Left colon (tissue), 2 donors: Measurements from ENCODE around the gene INS. TPM values are rescaled to one million over a fixed set of nuclear protein-coding genes. Genes with fewer than 3 reads are reported as not detected.

Experiments used
- ATAC-seq: fragments of 200-7000 bp; cut with Tn5 transposase; one replicate; pipeline ENCODE4 v1.9.1; 2020; ENCODE audit warnings: mild to moderate bottlenecking, moderate library complexity
- DNase-seq, 2 donors: peaks; one replicate each; pipeline ENCODE4 v3.0.0-alpha.2; 2020
- intact Hi-C, 2 donors: fragments of 100-400 bp; cut with DNase I in 1 of 2; cut with micrococcal nuclease in 1 of 2; formaldehyde crosslinking; loops; one replicate each; pipeline versions ENCODE4 v1.11.2 to v1.14.0; 2022; cut with DNase I, micrococcal nuclease
- total RNA-seq, 2 donors: library from RNA; stranded (reverse); fragmentation: NEBNext Ultra II Directional; extraction: Animal tissue kit (Norgen Biotek cat#: 25700); gene quantifications; one replicate each; pipeline ENCODE4 v1.2.1, GENCODE V29; 2021
- donor health status: DM: no; HTN: no; CAD: no.
- donor health status: DM: yes; HTN: yes; CAD: no.

Gene INS
- total RNA-seq, 2 donors from 2014 or later, result 1.3 TPM; not detected in 1

DNA sequence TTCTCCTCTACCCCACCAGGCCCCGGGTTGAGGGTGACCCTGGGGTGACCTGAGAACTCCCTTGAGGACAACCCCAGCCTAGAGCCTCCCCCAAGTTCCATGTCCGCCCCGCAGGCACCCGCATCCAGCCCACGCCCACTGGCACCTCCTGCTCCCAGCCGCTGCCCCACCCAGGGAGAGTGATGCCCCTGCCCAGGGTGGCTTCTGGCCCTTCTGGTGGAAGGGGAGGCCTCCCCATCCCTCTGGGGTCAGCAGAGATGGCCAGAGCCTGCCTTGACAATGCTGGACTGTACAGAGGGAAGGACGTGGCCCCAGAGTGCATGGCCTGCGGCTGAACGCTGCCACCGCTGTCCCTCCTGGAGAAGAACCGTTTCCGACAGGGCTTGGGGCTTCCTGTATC is 11.7 kb upstream of the INS start:
- ATAC-seq, result no peak
- intact Hi-C loops, result no loop called here
- no peak for DNase-seq

DNA sequence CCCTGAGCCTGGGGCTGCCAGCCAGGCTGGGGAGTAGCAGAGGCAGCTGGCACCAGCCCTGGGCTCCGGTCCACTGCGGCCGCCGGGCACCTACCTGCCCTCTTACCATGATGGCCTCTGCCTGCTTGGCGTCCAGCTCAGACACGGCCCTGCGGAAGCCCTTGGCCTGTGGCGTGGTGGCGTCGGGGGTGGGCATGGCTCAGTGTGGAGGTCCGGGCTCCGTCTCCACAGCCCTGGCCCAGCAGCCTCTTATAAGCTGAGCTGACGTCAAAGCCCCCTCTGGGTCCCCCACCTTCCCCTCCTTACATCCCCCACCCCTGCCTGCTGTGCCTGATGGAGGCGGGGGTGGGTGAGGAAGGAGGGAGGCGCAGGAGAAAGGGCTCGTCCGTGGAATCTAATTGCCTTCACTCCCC is 10.6 kb upstream of the INS start, which contains the start of gene TH:
TSS of gene TH (minus strand) at position 225 of the 413 bp plus-strand sequence. CDS start at position 196, 29 bp downstream.
- ATAC-seq (no peak), DNase-seq (no peak)
- intact Hi-C loops, result no loop called here

DNA sequence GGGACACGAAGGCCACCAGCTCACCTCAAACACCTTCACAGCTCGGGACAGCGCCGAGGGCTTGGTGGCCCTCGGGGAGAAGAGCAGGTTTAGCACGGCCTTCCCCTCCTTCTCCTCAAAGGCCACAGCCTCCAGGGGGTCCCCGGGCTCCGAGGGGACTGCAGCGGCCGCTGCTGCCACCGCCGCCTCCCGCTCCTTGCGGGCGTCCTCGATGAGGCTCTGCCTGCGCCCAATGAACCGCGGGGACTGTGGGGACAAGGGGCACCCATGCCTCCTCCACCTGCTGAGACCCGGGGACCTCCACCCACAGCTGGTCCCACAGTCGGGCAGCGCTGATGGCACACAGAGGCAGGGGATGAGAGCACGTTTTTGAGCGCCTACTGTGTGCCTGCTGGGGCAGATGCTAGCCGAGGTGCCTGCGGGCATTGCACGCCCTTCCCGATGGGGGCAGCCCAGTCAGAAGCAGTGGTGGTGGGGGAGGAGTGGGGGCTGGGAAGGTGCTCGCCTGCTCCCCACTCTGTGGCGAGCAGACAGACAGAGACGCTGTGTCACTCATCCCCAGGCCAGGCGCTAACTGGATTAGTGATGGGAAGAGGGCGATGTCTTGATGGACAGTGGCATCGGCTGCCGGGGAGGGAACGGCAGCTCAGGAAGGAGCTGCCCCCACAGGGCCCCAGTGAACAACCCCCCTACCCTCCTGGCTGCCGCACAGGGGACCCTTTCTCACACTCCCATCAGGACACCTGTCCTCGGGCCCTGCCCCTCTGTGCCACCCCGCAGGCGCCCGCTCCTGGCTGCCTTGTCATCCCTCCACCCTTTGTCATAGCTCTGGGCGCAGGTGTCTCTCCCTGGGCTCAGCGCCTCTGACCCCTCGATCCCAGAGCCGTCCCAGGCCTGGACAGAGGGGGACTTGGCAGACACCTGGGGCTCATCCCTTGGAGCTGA is 8.9 kb upstream of the INS start:
- intact Hi-C loops, result no loop called here
- DNase-seq (no peak), ATAC-seq (no peak)

DNA sequence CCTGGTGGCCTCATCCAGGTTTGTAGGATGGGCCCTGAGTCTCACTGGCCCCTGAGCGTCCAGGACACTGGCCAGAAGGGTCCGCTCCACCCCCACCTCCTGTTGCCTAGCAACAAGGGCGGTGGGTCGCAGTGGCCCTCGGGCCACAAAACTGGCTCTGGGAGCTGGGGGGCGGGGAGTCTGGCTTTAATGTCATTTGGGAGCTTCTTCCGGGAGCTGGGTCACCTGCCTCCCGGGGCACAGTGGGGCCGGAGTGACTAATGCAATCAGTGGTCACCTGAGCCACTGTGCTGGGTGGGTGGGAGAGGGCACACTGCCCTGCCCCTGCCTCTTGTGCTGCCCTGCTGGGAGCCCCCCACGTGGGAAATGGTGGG is 8.0 kb upstream of the INS start:
- ATAC-seq (no peak), DNase-seq (no peak)
- intact Hi-C loops, result no loop called here

DNA sequence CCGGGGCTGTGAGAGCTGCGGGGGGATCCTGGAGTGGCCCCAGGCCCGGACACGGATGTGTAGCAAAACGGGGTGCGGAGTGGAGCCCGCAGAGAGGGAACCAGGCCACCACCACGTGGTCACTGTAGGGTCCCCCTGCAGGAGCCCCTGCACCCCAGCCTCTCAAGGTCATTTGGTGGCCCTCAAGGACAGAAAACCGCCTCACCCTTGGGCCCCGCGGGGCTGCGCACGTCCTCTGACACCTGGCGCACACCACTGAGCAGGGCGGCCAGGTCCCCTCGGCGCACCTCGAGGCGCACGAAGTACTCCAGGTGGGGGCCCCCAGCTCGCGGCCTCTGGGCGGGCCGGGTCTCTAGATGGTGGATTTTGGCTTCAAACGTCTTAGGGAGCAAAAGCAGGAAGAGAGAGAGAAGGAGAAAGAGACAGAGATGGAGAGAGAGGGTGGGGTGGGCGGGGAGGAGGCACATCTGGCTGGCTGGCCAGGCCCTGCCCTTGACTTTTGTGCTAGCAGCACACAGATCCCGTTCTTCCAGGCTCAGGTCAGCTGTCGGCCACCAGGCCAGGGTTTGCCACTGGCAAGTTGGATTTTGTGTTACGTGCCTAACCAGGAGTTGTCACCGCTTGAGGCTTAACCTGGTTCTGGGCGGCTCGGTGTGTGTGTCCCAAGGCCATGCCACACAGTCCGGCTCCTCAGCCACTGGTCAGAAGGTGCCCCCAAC is 7.4 kb upstream of the INS start:
- ATAC-seq, result no peak
- no peak for DNase-seq
- intact Hi-C loops, result no loop called here

DNA sequence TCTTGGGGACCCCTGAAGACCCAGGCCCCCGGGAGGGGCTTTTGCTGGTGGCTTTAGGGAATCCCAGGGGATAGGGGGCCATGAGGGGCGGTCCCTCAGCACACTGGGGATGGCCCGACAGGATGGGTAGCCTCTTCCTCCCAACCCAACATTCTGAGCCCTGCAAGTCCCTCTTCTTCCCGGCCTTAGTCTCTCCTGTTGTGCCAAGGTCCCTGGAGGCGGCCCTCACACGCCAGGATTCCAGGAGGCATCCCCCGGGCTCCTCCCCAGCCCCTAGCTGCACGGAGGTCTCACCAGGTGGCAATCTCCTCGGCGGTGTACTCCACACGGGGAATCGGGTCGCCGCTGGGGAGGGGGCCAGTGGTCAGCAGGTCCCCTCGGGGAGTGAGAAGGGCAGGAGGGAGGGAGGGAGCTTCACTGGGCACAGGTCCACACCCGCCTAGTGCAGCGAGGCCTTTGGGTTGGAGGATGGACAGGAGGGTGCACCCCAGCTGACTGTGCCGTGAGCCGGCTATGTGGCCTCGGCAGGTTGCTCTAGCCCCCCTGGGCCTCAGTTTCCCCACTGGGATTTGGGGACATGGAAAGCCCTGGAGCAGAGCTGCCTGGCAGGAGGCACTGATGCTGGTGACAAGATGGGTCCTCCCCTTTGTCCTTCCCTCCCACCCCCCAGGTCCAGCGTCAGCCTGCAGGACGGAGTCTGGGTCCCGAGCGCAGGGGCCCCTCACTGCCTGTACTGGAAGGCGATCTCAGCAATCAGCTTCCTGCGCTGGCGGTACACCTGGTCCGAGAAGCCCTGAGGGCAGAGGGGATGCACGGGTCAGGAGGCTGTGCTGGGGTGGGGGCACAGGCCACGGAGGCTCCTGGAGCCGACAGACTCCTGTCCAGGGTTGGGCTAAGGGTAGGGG is 6.4 kb upstream of the INS start:
- DNase-seq, result no peak
- intact Hi-C loops, result no loop called here
- no peak for ATAC-seq

DNA sequence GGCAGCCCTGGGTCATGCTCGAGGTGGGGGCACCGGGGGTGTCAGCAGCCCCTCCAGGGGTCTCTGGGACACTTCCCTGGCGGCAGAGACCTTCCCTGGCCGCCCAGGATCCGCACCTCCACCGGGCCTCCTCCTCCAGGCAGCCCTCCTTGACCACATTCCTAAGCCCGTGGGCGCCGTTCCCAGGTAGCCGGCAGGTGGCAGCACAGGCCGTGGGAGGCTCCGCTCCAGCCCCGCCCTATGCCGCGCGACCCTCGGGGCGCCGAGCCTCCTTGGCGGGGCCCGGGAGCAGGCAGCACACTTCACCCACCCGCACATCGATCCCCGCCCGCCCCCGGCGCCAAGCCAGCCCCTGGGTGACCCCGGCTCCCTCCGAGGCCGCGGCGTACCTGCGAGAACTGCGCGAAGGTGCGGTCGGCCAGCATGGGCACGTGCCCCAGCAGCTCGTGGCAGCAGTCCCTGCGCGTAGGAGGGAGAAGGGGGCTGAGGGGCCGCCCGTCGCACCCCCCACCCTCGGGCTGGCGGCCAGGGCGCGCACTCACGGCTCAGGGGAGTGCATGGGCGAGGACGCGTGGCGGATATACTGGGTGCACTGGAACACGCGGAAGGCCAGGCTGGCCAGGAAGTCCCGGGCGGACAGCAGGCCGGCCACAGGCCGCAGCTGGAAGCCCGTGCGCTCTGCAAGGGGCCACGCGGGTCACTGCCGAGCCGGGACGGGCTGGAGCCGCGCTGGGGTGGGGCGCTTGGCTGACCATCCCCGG is 5.3 kb upstream of the INS start:
- intact Hi-C loops, result no loop called here
- peak; percentile 77 for ATAC-seq
- DNase-seq, result peak in 1 of 2 donors; percentile 49

DNA sequence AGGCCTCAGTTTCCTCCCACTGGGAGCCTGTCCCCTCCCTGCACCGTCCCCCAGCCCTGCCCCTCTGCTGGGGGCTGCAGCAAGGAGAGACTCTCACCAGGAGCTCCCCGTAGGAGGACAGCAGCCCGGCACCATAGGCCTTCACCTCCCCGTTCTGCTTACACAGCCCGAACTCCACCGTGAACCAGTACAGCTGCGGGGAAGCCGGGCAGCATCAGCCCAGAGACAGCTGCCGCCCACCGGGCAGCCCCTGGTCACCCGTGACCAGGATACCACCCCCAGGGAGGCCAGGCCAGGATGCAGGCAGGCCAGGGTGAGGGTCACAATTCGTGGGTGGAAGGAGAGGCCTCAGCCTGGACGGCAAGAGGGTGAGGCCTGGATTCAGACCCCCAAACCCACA is 4.6 kb upstream of the INS start:
- DNase-seq, result no peak
- intact Hi-C loops, result no loop called here
- no peak for ATAC-seq

DNA sequence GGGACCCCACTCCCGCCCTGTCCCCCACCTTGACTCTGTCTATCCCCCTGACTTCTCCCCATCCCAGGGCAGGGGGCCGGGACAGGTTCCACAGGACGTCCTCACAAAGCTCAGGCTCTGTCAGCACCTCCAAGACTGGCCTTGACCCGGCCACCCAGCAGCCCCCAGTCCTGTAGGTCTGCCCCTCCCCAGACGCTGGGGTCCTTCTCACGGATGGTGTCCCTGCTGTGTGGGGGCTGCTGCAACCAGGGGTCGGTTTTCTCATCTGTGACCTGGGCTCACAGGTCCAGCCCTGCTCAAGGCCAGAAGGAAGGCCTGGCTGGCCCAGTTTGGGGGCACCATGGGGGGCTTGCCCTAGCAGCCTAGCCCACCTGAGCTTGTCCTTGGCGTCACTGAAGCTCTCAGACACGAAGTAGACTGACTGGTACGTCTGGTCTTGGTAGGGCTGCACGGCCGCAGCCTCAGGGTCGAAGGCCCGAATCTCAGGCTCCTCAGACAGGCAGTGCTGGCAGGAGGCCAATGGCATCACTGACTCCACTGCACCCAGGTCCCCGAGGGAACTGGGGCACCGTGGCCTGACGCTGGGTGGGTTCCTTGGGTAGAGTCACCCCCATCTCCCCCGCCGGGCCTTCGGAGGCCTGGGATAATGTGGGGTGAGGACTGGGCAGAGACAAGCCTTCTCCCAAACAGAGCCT is 4.0 kb upstream of the INS start:
- DNase-seq, result peak in 1 of 2 donors; percentile 21
- intact Hi-C loops, result no loop called here
- no peak for ATAC-seq

DNA sequence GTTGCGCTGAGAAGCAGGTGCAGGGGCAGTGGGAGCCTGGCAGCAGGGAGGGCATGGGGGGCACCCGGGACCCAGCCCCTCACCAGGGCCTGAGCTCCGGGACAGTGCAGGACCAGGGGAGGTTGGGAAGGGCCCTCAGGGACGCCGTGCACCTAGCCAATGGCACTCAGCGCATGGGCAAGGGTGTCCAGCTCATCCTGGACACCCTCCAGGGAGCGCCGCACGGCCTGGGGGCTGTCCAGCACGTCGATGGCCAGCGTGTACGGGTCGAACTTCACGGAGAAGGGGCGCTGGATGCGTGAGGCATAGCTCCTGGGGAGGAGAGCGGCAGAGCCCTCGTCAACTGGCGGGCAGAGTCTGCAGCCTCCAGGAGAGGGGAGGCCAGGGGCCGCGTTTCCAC is 3.1 kb upstream of the INS start:
- intact Hi-C loops, result no loop called here
- ATAC-seq (no peak), DNase-seq (no peak)

DNA sequence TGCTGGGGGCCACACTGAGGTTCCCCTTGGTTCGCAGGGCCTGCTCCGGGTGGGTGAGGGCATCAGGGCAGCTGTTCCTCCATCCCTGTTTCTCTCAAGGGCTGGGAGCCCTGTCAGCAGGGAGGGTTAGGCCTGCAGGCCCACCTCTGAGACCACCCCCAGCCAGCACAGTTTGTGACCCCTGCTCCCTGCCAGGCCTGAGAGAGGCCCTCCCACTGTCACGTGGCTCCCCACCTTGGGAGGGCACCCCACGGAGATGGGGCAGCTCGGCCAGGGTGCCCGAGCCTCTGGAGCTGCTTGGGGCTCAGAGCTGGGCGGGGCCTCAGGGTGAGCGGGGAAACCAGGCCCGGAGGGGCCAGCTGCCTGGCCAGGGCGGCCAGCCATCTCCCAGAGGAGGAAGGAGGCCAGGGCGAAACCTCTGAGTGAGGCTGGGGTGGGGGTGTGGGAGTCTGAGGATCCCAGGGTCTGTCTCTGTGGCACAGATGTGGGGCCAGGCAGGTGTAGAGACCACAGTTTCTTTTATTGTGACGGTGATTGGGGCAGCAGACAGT is 2.5 kb upstream of the INS start:
- intact Hi-C loops, result no loop called here
- ATAC-seq, result no peak
- no peak for DNase-seq

DNA sequence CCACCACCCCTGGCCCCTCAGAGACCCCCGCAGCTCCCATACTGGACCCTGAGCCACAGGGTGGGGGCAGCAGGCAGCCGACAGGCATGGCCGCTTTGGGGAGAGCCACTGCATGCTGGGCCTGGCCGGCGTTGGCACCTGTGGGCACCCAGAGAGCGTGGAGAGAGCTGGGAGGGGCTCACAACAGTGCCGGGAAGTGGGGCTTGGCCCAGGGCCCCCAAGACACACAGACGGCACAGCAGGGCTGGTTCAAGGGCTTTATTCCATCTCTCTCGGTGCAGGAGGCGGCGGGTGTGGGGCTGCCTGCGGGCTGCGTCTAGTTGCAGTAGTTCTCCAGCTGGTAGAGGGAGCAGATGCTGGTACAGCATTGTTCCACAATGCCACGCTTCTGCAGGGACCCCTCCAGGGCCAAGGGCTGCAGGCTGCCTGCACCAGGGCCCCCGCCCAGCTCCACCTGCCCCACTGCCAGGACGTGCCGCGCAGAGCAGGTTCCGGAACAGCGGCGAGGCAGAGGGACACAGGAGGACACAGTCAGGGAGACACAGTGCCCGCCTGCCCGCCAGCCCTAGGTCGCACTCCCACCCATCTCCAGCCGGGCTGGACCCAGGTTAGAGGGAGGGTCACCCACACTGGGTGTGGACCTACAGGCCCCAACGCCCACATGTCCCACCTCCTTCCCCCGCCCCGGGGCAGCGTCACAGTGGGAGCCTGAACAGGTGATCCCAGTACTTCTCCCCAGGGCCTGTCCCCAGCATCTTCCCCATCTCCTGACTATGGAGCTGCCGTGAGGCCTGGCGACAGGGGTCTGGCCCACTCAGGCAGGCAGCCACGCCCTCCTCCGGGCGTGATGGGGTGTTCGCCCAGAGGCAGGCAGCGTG is 1.2 kb downstream of the INS start:
- intact Hi-C loops, result loop anchor here in 1 of 2 donors (10.0 kb wide), 1 partner anchor 325 kb away; the partner anchor contains the start of genes SYT8 and TNNI2

DNA sequence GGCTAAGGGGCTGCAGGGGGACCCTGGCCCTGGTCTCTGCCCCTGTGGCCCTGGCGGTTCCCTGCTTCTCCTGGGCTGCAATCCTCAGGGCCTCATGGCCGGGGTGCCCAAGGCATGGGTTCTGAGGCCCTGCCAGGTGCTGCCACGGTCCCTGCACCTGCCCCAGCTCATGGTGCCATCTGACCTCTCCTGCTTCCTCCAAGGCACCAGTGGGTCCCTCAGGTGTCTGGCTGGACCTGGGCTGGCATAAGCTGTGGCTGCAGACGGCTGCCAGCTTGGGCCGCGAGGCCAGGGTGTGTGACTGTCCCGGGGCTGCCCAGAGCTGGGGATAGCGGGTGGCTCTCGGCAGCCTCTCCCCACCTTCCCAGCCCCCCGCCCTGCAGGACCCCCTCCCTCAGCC is 2.0 kb downstream of the INS start:
- intact Hi-C loops, result loop anchor here in 1 of 2 donors (10.0 kb wide), 1 partner anchor 324 kb away; the partner anchor contains the start of genes SYT8 and TNNI2
- ATAC-seq (no peak), DNase-seq (no peak)

More for the DNA sequence above, 1.2 kb downstream of the INS start:
- no peak for DNase-seq
- ATAC-seq, result no peak

DNA sequence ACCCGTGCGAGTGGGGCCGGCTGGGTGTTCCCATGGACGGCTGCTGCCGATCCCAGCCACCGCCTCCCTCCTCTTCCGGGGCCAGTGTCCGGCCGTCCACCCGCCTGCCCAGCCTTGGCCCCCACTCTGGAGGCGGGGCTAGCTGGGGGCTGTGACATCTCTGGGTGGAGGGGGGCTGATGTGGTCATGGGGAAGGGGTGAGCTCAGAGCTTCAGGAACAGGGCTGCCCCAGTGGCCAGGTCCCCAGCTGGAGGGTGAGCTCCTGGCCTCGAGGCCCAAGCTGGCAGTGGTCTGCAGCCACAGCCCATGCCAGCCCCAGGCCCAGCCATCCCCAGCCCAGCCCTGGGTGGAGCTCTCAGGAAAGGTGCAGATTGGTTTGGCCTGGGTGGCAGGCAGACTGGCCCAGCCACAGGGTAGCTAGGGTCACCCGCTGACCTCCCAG is 2.7 kb downstream of the INS start:
- intact Hi-C loops, result loop anchor here in 1 of 2 donors (10.0 kb wide), 1 partner anchor 324 kb away; the partner anchor contains the start of genes SYT8 and TNNI2
- ATAC-seq (no peak), DNase-seq (no peak)

DNA sequence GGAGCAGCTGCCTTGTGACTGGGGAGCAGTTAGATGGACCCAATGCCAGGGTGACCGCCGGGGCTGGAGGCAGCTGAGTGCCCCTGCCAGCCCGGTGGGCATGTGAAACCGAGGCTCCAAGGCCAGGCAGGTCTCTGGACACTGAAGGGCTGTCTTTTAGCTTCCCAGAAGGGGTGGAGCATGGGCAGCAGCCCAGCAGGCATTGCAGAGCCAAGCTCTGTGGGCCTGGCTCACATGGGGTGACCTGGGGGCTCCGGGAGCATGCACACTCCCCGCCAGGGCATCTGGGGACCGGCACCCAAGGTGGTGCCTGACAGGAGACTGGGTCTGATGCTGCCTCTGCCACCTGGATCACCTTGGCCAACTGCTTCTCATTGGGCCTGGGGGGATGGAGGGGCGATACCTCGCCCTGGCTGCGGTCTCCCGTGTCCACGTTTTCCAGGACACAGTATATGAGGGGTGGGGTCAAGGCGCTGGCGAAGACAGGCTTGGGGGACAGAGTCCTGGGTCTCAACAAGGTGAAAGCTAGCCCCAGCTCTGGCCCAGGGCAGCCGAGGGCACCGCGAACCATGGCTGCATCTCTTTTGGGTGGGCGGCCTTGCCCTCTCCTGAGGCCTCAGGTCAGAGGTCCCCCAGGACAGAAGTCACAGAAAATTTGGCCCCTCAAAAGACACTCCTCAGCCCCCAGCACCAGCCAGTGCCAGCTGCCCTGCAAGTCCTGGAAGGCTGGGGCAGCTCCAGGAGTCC is 3.5 kb downstream of the INS start:
- intact Hi-C loops, result loop anchor here in 1 of 2 donors (10.0 kb wide), 1 partner anchor 323 kb away; the partner anchor contains the start of genes SYT8 and TNNI2
- ATAC-seq, result no peak
- DNase-seq, result no peak
